ENCODE results near the gene CCL22.

The CCL22 gene

DNA sequence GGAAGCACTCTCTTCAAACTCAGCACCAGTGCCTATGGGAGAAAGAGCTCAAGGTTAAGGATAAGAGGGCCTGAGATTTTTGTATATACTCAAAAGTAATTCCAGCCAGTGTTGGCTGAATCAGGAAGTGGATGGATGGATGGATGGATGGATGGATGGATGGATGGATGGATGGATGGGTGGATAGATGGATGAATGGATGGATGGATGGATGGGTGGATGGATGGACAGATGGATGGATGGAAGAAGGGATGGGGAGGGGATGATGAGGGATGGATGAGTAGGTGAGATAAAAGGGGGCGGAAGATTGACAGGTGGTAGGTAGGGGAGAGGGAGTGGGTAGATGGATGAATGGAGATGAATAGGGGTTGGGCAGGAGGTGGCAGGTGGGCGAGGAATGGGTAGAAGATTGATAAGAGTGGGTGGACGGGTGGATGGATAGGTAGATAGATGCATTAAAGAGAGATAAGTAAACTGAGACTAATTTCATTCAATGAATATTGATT lies 17.8 kb downstream of the CCL22 start:
- no peak for DNase-seq (ENCODE audit: low read depth)

GRCh38 chr16:57377080-57377841 lies 18.7 kb downstream of the CCL22 start:
- DNase-seq (ENCODE audit: low read depth): no peak

DNA sequence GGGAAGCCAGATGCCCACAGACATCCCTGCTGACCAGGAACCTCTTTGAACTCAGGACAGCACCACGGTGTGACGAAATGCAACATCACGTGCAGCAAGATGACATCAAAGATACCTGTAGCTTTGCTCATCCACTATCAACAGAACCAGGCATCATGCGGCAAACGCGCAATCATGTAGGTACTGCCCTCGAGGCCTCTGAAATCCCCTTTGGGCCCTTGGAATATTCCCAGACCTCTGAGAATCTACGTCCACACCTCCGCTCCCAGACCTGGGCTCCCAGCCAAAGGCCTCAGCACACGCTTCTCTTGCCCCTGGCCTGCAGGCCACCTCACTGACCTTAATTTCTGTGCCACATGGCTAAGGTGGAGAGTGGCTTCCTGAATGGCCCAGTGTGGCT lies 21.0 kb downstream of the CCL22 start:
- no peak for DNase-seq (ENCODE audit: low read depth)

- DNase-seq (ENCODE audit: low read depth): no peak
These were observed 22.3 kb downstream of the CCL22 start for GRCh38 chr16:57380671-57381462.

DNA sequence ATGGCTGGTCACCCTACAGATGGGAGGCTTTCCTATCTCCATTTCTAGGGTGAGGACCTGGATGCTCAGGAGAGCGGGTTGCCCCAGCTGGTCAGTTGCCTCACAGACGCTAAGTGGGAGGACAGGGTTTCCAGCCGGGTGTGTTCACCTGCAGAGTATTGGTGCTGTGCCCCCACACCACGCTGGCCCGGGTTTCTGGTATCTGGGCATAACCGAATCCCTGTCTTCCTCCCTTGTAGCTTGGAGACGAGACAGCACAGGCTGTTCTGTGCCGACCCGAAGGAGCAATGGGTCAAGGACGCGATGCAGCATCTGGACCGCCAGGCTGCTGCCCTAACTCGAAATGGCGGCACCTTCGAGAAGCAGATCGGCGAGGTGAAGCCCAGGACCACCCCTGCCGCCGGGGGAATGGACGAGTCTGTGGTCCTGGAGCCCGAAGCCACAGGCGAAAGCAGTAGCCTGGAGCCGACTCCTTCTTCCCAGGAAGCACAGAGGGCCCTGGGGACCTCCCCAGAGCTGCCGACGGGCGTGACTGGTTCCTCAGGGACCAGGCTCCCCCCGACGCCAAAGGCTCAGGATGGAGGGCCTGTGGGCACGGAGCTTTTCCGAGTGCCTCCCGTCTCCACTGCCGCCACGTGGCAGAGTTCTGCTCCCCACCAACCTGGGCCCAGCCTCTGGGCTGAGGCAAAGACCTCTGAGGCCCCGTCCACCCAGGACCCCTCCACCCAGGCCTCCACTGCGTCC lies 23.4 kb downstream of the CCL22 start:
- no peak for DNase-seq (ENCODE audit: low read depth)

GRCh38 chr16:57382535-57383275 lies 24.1 kb downstream of the CCL22 start:
- no peak for DNase-seq (ENCODE audit: low read depth)

DNA sequence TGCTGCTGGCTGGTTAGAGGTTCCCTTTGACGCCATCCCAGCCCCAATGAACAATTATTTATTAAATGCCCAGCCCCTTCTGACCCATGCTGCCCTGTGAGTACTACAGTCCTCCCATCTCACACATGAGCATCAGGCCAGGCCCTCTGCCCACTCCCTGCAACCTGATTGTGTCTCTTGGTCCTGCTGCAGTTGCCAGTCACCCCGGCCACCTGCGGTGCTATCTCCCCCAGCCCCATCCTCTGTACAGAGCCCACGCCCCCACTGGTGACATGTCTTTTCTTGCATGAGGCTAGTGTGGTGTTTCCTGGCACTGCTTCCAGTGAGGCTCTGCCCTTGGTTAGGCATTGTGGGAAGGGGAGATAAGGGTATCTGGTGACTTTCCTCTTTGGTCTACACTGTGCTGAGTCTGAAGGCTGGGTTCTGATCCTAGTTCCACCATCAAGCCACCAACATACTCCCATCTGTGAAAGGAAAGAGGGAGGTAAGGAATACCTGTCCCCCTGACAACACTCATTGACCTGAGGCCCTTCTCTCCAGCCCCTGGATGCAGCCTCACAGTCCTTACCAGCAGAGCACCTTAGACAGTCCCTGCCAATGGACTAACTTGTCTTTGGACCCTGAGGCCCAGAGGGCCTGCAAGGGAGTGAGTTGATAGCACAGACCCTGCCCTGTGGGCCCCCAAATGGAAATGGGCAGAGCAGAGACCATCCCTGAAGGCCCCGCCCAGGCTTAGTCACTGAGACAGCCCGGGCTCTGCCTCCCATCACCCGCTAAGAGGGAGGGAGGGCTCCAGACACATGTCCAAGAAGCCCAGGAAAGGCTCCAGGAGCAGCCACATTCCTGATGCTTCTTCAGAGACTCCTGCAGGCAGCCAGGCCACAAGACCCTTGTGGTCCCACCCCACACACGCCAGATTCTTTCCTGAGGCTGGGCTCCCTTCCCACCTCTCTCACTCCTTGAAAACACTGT lies 25.0 kb downstream of the CCL22 start:
- DNase-seq (ENCODE audit: low read depth): no peak

GRCh38 chr16:57384248-57385070 lies 25.9 kb downstream of the CCL22 start:
- DNase-seq (ENCODE audit: low read depth): no peak

- DNase-seq (ENCODE audit: low read depth): no peak
These were observed 26.5 kb downstream of the CCL22 start for GRCh38 chr16:57385083-57385482.

- no peak for DNase-seq (ENCODE audit: low read depth)
These were observed 27.9 kb downstream of the CCL22 start for GRCh38 chr16:57386381-57386951.

DNA sequence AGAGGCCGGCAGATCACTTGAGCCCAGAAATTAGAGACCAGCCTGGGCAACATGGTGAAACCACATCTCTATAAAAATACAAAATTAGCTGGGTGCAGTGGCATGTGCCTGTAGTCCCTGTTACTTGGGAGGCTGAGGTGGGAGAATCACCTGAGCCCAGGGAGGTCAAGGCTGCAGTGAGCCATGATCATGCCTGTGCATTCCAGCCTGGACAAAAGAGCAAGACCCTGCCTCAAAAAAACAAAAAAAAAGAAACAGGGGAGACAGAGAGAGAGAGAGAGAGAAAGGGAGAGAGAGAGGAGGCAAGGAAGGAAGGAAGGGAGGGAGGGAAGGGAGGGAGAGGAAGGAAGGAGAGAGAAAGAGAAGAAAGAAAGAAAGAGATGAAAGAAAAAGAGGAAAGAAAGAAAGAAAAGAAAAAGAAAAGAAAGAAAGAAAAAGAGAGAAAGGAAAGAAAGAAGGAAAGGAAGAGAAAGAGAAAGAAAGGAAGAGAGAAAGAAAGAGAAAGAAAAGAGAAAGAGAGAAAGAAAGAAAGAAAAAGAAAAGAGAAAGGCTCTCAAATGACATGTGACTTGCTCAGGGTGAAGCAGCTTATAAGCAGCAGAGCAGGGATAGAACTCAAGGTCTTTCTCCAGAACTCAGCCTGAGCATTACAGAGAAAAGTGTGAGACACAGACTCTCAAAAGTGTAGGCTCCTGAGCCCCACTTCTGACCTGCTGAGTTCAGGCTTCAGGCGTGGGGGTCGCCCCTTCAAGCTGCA lies 29.2 kb downstream of the CCL22 start:
- no peak for DNase-seq (ENCODE audit: low read depth)

- DNase-seq (ENCODE audit: low read depth): no peak
These were observed 29.9 kb downstream of the CCL22 start for GRCh38 chr16:57388359-57389086.

DNA sequence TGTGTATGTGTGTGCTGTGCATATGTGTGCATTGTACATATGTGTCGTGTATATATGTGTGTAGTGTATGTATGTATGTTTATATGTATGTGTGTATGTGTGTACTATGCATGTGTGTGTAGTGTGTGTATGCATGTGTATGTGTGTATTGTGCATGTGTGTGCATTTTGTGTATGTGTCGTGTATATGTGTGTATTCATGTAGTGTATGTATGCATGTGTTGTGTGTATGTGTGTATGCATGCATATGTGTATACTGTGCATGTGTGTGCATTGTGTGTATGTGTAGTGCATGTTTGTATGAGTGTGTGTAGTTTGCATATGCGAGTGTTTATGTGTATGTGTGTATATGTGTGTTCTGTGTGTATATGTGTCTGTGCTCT lies 30.5 kb downstream of the CCL22 start:
- no peak for DNase-seq (ENCODE audit: low read depth)

DNA sequence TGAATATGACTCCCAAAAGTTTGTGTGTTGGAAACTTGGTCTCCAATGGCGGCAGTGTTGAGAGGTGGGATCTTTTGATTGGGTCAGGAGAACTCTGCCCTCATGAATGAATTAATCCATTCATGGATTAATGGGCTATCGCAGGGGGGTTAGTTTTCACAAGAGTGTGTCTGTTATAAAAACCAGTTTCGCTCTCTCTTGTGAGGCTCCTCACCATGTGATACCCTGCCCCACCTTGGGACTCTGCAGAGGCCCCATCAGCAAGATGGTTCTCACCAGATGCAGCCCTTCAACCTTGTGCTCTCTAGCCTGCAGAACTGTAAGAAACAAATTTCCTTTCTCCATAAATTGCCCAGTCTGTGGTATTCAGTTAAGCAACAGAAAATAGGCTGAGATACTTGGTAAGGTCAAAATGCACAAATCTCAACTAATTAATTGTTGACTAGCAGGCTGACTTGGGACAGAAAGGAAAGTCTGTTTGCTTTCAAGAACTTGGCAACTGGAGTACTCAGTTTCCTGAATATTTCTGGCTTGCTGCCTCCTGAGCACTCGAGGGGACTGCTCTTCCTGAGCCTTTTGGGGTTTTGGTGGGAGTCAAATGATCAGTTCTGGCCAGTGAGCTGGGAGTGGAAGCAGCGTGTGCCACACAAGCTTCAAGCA lies 32.2 kb downstream of the CCL22 start:
- DNase-seq (ENCODE audit: low read depth): no peak

DNA sequence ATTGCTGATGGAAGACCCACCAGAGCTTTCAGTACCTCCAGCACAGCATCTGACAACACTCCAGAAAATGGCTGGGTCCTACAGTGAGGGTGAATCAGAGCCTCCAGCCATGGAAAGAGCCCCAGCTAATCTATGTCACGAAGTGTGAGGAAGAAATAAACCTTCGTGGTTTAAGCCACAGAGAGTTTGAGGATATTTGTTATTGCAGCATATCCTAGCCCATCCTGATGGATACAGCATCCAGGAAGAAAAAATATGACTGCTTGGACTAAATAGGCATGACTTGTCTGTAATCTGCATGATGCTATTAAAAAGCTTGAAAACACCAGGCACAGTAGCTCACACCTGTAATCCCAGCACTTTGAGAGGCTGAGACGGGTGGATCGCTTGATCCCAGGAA lies 32.7 kb downstream of the CCL22 start:
- DNase-seq (ENCODE audit: low read depth): no peak

DNA sequence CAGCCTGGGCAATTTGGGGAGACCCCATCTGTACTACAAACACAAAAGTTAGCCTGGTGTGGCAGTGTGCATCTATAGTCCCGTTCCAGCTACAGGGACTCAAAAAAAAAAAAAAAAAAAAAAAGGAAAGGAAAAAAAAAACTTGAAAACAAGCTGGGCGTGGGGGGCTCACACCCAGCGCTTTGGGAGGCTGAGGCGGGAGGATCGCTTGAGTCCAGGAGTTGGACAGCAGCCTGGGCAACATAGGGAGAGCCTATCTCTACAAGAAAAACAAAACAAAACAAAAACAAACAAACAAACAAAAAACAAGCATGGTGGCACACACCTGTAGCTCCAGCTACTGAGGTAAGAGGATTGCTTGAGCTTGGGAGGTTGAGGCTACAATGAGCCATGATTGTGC lies 33.1 kb downstream of the CCL22 start:
- no peak for DNase-seq (ENCODE audit: low read depth)

GRCh38 chr16:57392694-57393093 lies 34.1 kb downstream of the CCL22 start:
- no peak for DNase-seq (ENCODE audit: low read depth)

Measured in activated T-cell treated with anti-CD3 and anti-CD28 coated beads for 1 hour (primary cell).